T-helper 2 cell treated with Interferon-gamma antibody and Interleukin-4, amounts not matched to agents 5 μg/mL and 100 μg/mL, for 36 hours (primary cell): ENCODE results near the gene HOXD11.

Source experiments
- DNase-seq: peaks from one replicate; pipeline ENCODE4 v3.0.0; 2021; ENCODE audit warnings: low spot score
- H3K27ac Mint-ChIP-seq: one replicate; pipeline ENCODE4 v1.8.0; 2021; ENCODE audit warnings: mild to moderate bottlenecking, mixed read lengths
- H3K27me3 Mint-ChIP-seq: one replicate; pipeline ENCODE4 v1.8.0; 2021; ENCODE audit warnings: low read depth, mixed read lengths
- H3K36me3 Mint-ChIP-seq: one replicate; pipeline ENCODE4 v1.8.0; 2021; ENCODE audit warnings: low read depth, mixed read lengths
- H3K4me1 Mint-ChIP-seq: one replicate; pipeline ENCODE4 v1.8.0; 2021; ENCODE audit warnings: low read depth, mixed read lengths
- H3K4me3 Mint-ChIP-seq: one replicate; pipeline ENCODE4 v1.8.0; 2022; ENCODE audit warnings: mild to moderate bottlenecking, moderate library complexity, mixed read lengths
- H3K9me3 Mint-ChIP-seq: one replicate; pipeline ENCODE4 v1.8.0; 2021; ENCODE audit warnings: mixed read lengths

HOXD11 gene

GRCh38 chr2:176123411-176124109 lies 16.5 kb downstream of the HOXD11 start:
- Mint-ChIP-seq H3K36me3 (no peaks in the 10 kb centered on the region), H3K27ac (peak overlapping the region; percentile 76), H3K9me3 (no peaks in the 10 kb centered on the region), H3K27me3 (peaks cover 85% of the 10 kb centered on the region), H3K4me3 (peak overlapping the region; percentile 27), H3K4me1 (peaks cover 1% of the 10 kb centered on the region)
- DNase-seq: no peak

GRCh38 chr2:176124110-176124946 lies 17.2 kb downstream of the HOXD11 start:
- no peaks in the 10 kb centered on the region for H3K9me3 Mint-ChIP-seq
- peak overlapping the region; percentile 76 for H3K27ac Mint-ChIP-seq
- no peak overlapping the region for H3K4me3 Mint-ChIP-seq
- H3K27me3 Mint-ChIP-seq: peaks cover 85% of the 10 kb centered on the region
- H3K4me1 Mint-ChIP-seq: no peaks in the 10 kb centered on the region
- no peak for DNase-seq
- no peaks in the 10 kb centered on the region for H3K36me3 Mint-ChIP-seq

GRCh38 chr2:176124947-176125771 lies 18.1 kb downstream of the HOXD11 start:
- Mint-ChIP-seq H3K36me3 (no peaks in the 10 kb centered on the region), H3K4me3 (no peak overlapping the region), H3K27me3 (peaks cover 77% of the 10 kb centered on the region), H3K27ac (peak overlapping the region; percentile 8), H3K4me1 (no peaks in the 10 kb centered on the region), H3K9me3 (no peaks in the 10 kb centered on the region)
- DNase-seq: no peak

GRCh38 chr2:176125772-176126054 lies 18.6 kb downstream of the HOXD11 start:
- H3K4me1 Mint-ChIP-seq: no peaks in the 10 kb centered on the region
- H3K27ac Mint-ChIP-seq: no peak overlapping the region
- no peak overlapping the region for H3K4me3 Mint-ChIP-seq
- DNase-seq: no peak
- H3K9me3 Mint-ChIP-seq: no peaks in the 10 kb centered on the region
- H3K27me3 Mint-ChIP-seq: peaks cover 73% of the 10 kb centered on the region
- H3K36me3 Mint-ChIP-seq: no peaks in the 10 kb centered on the region

GRCh38 chr2:176126929-176127773 lies 20.1 kb downstream of the HOXD11 start:
- Mint-ChIP-seq H3K27ac (peak overlapping the region; percentile 55), H3K4me3 (no peak overlapping the region), H3K36me3 (no peaks in the 10 kb centered on the region), H3K27me3 (peaks cover 78% of the 10 kb centered on the region), H3K4me1 (peaks cover 2% of the 10 kb centered on the region), H3K9me3 (no peaks in the 10 kb centered on the region)
- no peak for DNase-seq

- H3K9me3 Mint-ChIP-seq: no peaks in the 10 kb centered on the region
- peaks cover 5% of the 10 kb centered on the region for H3K4me1 Mint-ChIP-seq
- peak overlapping the region; percentile 53 for H3K27ac Mint-ChIP-seq
- H3K27me3 Mint-ChIP-seq: peaks cover 81% of the 10 kb centered on the region
- DNase-seq: no peak
- H3K36me3 Mint-ChIP-seq: peaks cover 1% of the 10 kb centered on the region
- no peak overlapping the region for H3K4me3 Mint-ChIP-seq
These were observed 20.6 kb downstream of the HOXD11 start for GRCh38 chr2:176127774-176128072.

GRCh38 chr2:176128172-176128981 lies 21.3 kb downstream of the HOXD11 start:
- Mint-ChIP-seq H3K4me3 (no peak overlapping the region), H3K27me3 (peaks cover 85% of the 10 kb centered on the region), H3K27ac (peak overlapping the region; percentile 79), H3K36me3 (peaks cover 1% of the 10 kb centered on the region), H3K9me3 (no peaks in the 10 kb centered on the region), H3K4me1 (peaks cover 5% of the 10 kb centered on the region)
- no peak for DNase-seq

GRCh38 chr2:176128982-176129796 lies 22.1 kb downstream of the HOXD11 start, which contains the start of gene HOXD8:
Gene HOXD8 (plus strand): TSS chr2:176129705. CDS start chr2:176130367, 662 bp downstream.
- Mint-ChIP-seq H3K4me3 (peak within 1 kb of the TSS; percentile 49), H3K36me3 (peaks cover 1% of the 10 kb centered on the region), H3K9me3 (no peaks in the 10 kb centered on the region), H3K4me1 (peaks cover 5% of the 10 kb centered on the region), H3K27me3 (peaks cover 85% of the 10 kb centered on the region), H3K27ac (peak within 1 kb of the TSS; percentile 52)
- DNase-seq: no peak

- peaks cover 1% of the 10 kb centered on the region for H3K36me3 Mint-ChIP-seq
- H3K27ac Mint-ChIP-seq: no peak overlapping the region
- H3K9me3 Mint-ChIP-seq: no peaks in the 10 kb centered on the region
- peaks cover 85% of the 10 kb centered on the region for H3K27me3 Mint-ChIP-seq
- no peak for DNase-seq
- peaks cover 5% of the 10 kb centered on the region for H3K4me1 Mint-ChIP-seq
- no peak overlapping the region for H3K4me3 Mint-ChIP-seq
These were observed 22.7 kb downstream of the HOXD11 start for GRCh38 chr2:176129813-176130146.

- H3K36me3 Mint-ChIP-seq: peaks cover 1% of the 10 kb centered on the region
- H3K4me1 Mint-ChIP-seq: peaks cover 5% of the 10 kb centered on the region
- peaks cover 85% of the 10 kb centered on the region for H3K27me3 Mint-ChIP-seq
- H3K4me3 Mint-ChIP-seq: peak overlapping the region; percentile 43
- peak overlapping the region; percentile 80 for H3K27ac Mint-ChIP-seq
- DNase-seq: no peak
- no peaks in the 10 kb centered on the region for H3K9me3 Mint-ChIP-seq
These were observed 23.3 kb downstream of the HOXD11 start for GRCh38 chr2:176130147-176130956.

- DNase-seq: no peak
- Mint-ChIP-seq H3K9me3 (no peaks in the 10 kb centered on the region), H3K4me1 (peaks cover 9% of the 10 kb centered on the region), H3K36me3 (peaks cover 1% of the 10 kb centered on the region), H3K27me3 (peaks cover 85% of the 10 kb centered on the region), H3K27ac (peak overlapping the region; percentile 80), H3K4me3 (peak overlapping the region; percentile 48)
These were observed 24.1 kb downstream of the HOXD11 start for GRCh38 chr2:176130957-176131847.
